ENCODE data around the gene PPP2R2C. TPM values are rescaled to one million over a fixed set of nuclear protein-coding genes. Genes with fewer than 3 reads are reported as not detected.

PPP2R2C gene
- total and polyA plus RNA-seq, 10 of the 15 experiments (the other 5 are each of a cell fraction or from before 2014, with no cell fraction given): 0.13 to 0.15 TPM; not detected in 8

DNA sequence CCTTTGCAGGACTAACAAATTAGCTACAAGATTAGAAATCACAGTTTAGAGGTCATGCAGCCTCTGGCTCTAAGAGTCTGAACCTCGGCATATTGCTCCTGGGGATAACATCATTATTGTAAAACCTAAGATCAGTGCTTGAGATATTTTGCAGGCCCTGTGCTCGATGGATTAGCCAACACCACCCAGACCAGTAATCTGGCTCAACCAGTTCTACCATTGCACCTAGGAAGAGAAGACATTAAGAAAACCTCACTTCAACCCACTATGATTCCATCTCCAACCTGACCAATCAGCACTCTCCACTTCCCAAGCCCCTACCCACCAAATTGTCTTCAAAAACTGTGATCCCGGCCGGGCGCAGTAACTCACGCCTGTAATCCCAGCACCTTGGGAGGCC lies 159.2 kb downstream of the PPP2R2C start:
- Histone ChIP-seq H3K4me1 (ENCODE audit: control insufficient read depth, insufficient read depth, low read length) (no peaks in the 10 kb centered on the region), H4K20me1 (ENCODE audit: control insufficient read depth, insufficient read depth) (no peaks in the 10 kb centered on the region), H3K9ac (ENCODE audit: control insufficient read depth, insufficient read depth, low read length) (no peak overlapping the region), H3K27me3 (replicated peaks in 1 of 2; ENCODE audit: control insufficient read depth in 2 of 2, insufficient read depth in 2 of 2, low read length in 1 of 2) (no peaks in the 10 kb centered on the region; a peak in 2 of 4 replicates), H3K36me3 (ENCODE audit: control insufficient read depth in 2 of 2, insufficient read depth in 2 of 2, low read length in 1 of 2) (no peaks in the 10 kb centered on the region), H3K79me2 (ENCODE audit: control insufficient read depth, insufficient read depth, low read length) (no peaks in the 10 kb centered on the region), H3K27ac (ENCODE audit: control insufficient read depth, insufficient read depth) (no peak overlapping the region), H3K4me3 (no peak overlapping the region), H3K9me3 (replicated peaks; ENCODE audit: control insufficient read depth, insufficient read depth, low read length) (peaks cover 2% of the 10 kb centered on the region; the same call in 2 of the 3 replicates), H2AFZ (ENCODE audit: control insufficient read depth, low read depth, low read length) (no peak overlapping the region), H3K4me2 (ENCODE audit: control insufficient read depth, insufficient read depth) (no peak overlapping the region)
- TF ChIP-seq SIN3A (IDR thresholded peaks at IDR 0.05; ENCODE audit: low read depth, low read length): no peak
- no peak for TF ChIP-seq NFYA (IDR thresholded peaks at IDR 0.05; ENCODE audit: borderline replicate concordance, low read depth, low read length)
- no peak for TF ChIP-seq TAF1 (IDR thresholded peaks at IDR 0.05; ENCODE audit: borderline replicate concordance, low read depth, low read length)
- TF ChIP-seq SMAD5 (IDR thresholded peaks at IDR 0.05; ENCODE audit: low read depth): no peak
- TF ChIP-seq, protein P1, sequence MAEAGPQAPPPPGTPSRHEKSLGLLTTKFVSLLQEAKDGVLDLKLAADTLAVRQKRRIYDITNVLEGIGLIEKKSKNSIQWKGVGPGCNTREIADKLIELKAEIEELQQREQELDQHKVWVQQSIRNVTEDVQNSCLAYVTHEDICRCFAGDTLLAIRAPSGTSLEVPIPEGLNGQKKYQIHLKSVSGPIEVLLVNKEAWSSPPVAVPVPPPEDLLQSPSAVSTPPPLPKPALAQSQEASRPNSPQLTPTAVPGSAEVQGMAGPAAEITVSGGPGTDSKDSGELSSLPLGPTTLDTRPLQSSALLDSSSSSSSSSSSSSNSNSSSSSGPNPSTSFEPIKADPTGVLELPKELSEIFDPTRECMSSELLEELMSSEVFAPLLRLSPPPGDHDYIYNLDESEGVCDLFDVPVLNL (IDR thresholded peaks at IDR 0.05; ENCODE audit: low read depth, low read length): no peak
- no peak for TF ChIP-seq POLR2AphosphoS5 (IDR thresholded peaks at IDR 0.05; ENCODE audit: low read length)
- no peak for TF ChIP-seq NR2C1 (IDR thresholded peaks at IDR 0.05)
- DNase-seq (ENCODE audit: low read depth, low spot score) (no peak), FAIRE-seq (no peak), ATAC-seq (no peak)
- intact Hi-C loops (cut with micrococcal nuclease; ENCODE audit: unreplicated experiment): no loop called here
- ChIA-PET RAD21 (ENCODE audit: unreplicated experiment) (no interaction called here), SMC1A (ENCODE audit: uncharacterized antibody, unreplicated experiment) (interaction anchor here (1.2 kb wide), 1 partner anchor 10 kb away, joined by 3 read pairs; no protein-coding TSS in a partner anchor), CTCF (interaction anchor here (1.2 kb wide), 1 partner anchor 14 kb away, joined by 4 read pairs; no protein-coding TSS in a partner anchor), POLR2A (no interaction called here)
- 36% methylated on average over 6 of the region's 6 CpGs for WGBS (ENCODE audit: insufficient coverage, insufficient replicate concordance, low lambda C conversion rate, missing lambda C conversion rate)
- BruUV-seq (replicated peaks): no TSS peak
- in situ Hi-C loops (cut with MboI): no loop called here

DNA sequence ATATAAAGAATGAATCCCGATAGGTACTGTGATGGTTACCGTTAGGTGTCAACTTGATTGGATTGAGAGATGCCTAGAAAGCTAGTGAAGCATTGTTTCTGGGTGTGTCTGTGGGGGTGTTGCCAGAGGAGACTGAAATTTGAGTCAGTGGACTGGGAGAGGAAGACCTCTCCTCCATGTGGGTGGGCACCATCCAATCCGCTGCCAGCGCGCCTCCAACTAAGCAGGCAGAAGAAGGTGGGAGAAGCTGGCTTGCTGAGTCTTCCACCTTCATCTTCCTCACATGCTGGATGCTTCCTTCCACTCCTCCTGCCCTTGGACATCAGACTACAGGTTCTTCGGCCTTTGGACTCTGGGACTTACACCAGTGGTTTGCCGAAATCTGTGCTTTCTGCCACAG lies 162.6 kb downstream of the PPP2R2C start:
- H3K9ac ChIP-seq (ENCODE audit: control insufficient read depth, insufficient read depth, low read length): no peak overlapping the region
- H3K4me2 ChIP-seq (ENCODE audit: control insufficient read depth, insufficient read depth): no peak overlapping the region
- H3K9me3 ChIP-seq (replicated peaks; ENCODE audit: control insufficient read depth, insufficient read depth, low read length): peaks cover 2% of the 10 kb centered on the region; the same call in 2 of the 3 replicates
- no peaks in the 10 kb centered on the region for H4K20me1 ChIP-seq (ENCODE audit: control insufficient read depth, insufficient read depth)
- ChIA-PET RAD21 (ENCODE audit: unreplicated experiment) (no interaction called here), CTCF (interaction anchor here (0.7 kb wide), 1 partner anchor 21 kb away, joined by 3 read pairs; no protein-coding TSS in a partner anchor), SMC1A (ENCODE audit: uncharacterized antibody, unreplicated experiment) (no interaction called here), POLR2A (no interaction called here)
- H3K79me2 ChIP-seq (ENCODE audit: control insufficient read depth, insufficient read depth, low read length): no peaks in the 10 kb centered on the region
- ATAC-seq: no peak
- H3K4me1 ChIP-seq (ENCODE audit: control insufficient read depth, insufficient read depth, low read length): no peaks in the 10 kb centered on the region
- no peaks in the 10 kb centered on the region for H3K36me3 ChIP-seq (ENCODE audit: control insufficient read depth in 2 of 2, insufficient read depth in 2 of 2, low read length in 1 of 2)
- DNase-seq (ENCODE audit: low read depth, low spot score): no peak
- intact Hi-C loops (cut with micrococcal nuclease; ENCODE audit: unreplicated experiment) (no loop called here), in situ Hi-C loops (cut with MboI) (no loop called here)
- H3K27me3 ChIP-seq (replicated peaks in 1 of 2; ENCODE audit: control insufficient read depth in 2 of 2, insufficient read depth in 2 of 2, low read length in 1 of 2): peaks cover 0 to 4% of the 10 kb centered on the region in 2 experiments; a peak in 2 of 4 replicates
- H2AFZ ChIP-seq (ENCODE audit: control insufficient read depth, low read depth, low read length): no peak overlapping the region
- H3K4me3 ChIP-seq: no peak overlapping the region
- FAIRE-seq: no peak
- no peak overlapping the region for H3K27ac ChIP-seq (ENCODE audit: control insufficient read depth, insufficient read depth)
- 77% methylated on average over 7 of the region's 7 CpGs for WGBS (ENCODE audit: insufficient coverage, insufficient replicate concordance, low lambda C conversion rate, missing lambda C conversion rate)
- no peak for TF ChIP-seq ESRRA (IDR thresholded peaks at IDR 0.05; ENCODE audit: low read length)
- no peak for TF ChIP-seq EGR1 (IDR thresholded peaks at IDR 0.05; ENCODE audit: borderline replicate concordance in 1 of 2, low read depth in 2 of 2, low read length in 2 of 2)
- no peak for TF ChIP-seq MEF2A (IDR thresholded peaks at IDR 0.05; ENCODE audit: insufficient read depth, low read depth, low read length)
- TF ChIP-seq LARP7 (IDR thresholded peaks at IDR 0.05): no peak
- TF ChIP-seq, protein P2, sequence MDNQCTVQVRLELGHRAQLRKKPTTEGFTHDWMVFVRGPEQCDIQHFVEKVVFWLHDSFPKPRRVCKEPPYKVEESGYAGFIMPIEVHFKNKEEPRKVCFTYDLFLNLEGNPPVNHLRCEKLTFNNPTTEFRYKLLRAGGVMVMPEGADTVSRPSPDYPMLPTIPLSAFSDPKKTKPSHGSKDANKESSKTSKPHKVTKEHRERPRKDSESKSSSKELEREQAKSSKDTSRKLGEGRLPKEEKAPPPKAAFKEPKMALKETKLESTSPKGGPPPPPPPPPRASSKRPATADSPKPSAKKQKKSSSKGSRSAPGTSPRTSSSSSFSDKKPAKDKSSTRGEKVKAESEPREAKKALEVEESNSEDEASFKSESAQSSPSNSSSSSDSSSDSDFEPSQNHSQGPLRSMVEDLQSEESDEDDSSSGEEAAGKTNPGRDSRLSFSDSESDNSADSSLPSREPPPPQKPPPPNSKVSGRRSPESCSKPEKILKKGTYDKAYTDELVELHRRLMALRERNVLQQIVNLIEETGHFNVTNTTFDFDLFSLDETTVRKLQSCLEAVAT (IDR thresholded peaks at IDR 0.05): no peak
- no peak for TF ChIP-seq NRF1 (conservative IDR thresholded peaks at IDR 0.05; ENCODE audit: low read depth, low read length)
- TF ChIP-seq CREM (IDR thresholded peaks at IDR 0.05; ENCODE audit: low read depth): no peak
- TF ChIP-seq CHD4 (IDR thresholded peaks at IDR 0.05): no peak
- no peak for TF ChIP-seq PML (IDR thresholded peaks at IDR 0.05; ENCODE audit: low read length)
- BruUV-seq (replicated peaks): no TSS peak

Measured in GM12878 (cell line).